DMS 273 (cell line): Measurements from ENCODE around the gene EVI5L.

Experiments used
- DNase-seq: peaks from one replicate; lab custom pipeline; 2025; ENCODE audit not compliant: unreplicated experiment; lab: John Stamatoyannopoulos, UW

Gene EVI5L

DNA sequence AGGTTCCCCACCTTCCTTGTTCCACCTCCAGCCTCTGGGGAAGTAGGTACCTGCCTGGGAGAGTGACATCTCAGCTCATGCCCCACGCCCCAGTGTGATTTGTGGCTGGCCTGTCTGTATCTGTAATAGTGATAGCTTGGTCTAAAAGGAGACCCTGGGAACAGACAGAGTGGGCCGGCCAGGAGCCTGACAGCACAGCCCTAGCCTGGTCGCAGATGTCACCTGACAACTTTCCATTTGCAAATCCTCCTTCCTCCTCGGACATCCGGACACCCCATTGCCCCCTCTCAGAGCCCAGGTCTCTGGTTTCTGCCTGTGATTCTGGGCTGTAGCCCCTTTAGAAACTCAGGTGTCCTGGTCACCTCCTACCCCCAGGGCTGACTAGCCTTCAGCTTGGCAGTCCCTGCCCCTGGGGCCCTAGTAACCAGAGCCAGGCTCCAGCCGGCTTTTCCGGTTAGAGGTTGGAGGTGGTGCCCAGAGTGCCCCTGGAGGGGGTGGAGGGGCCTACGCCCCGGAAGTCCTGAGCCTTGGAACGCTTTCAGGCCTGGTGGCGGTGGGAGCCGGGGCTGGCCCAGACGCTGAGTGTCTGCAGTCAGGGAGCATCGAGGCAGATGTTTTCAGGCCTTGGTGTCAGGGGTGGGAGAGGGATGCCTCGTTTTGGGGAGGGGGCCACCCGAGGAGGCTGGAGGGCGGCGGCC lies 64.7 kb downstream of the EVI5L start:
- DNase-seq, result peak; percentile 35

DNA sequence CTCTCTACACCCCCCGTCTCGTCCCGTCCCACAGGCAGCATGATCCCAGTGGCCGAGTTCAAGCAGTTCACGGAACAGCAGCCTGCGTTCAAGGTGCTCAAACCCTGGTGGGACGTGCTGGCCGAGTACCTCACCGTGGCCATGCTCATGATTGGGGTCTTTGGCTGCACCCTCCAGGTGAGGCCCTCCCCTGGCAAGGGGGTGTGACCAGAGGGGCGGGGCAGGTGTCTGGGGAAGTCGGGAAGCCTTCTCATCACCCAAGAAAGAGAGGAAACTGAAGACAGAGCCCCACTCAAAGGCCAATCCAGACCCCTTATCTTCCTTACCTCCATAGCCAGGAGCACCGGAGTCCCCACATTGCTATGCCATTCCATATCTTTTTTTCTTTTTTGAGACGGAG lies 65.5 kb downstream of the EVI5L start:
- no peak for DNase-seq

DNA sequence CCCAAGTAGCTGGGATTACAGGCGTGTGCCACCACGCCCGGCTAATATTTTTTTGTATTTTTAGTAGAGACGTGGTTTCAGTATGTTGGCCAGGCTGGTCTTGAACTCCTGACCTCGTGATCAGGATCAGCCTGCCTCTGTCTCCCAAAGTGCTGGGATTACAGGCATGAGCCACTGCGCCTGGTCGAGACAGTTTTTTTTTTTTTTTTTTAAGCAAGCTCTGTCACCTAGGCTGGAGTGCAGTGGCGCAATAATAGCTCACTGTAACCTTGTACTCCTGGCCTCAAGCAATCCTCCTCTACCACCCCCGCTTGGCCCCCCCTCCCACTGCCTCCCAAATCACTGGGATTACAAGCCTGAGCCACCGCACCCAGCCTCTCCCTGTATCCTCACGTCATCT lies 67.3 kb downstream of the EVI5L start:
- no peak for DNase-seq

DNA sequence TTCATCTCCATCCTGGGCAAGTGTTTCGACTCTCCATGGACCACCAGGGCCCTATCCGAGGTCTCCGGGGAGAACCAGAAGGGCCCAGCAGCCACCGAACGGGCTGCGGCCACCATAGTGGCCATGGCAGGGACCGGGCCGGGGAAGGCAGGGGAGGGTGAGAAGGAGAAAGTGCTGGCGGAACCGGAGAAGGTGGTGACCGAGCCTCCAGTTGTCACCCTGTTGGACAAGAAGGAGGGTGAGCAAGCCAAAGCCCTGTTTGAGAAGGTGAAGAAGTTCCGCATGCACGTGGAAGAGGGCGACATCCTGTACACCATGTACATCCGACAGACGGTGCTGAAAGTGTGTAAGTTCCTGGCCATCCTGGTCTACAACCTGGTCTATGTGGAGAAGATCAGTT lies 68.9 kb downstream of the EVI5L start:
- DNase-seq, result no peak

DNA sequence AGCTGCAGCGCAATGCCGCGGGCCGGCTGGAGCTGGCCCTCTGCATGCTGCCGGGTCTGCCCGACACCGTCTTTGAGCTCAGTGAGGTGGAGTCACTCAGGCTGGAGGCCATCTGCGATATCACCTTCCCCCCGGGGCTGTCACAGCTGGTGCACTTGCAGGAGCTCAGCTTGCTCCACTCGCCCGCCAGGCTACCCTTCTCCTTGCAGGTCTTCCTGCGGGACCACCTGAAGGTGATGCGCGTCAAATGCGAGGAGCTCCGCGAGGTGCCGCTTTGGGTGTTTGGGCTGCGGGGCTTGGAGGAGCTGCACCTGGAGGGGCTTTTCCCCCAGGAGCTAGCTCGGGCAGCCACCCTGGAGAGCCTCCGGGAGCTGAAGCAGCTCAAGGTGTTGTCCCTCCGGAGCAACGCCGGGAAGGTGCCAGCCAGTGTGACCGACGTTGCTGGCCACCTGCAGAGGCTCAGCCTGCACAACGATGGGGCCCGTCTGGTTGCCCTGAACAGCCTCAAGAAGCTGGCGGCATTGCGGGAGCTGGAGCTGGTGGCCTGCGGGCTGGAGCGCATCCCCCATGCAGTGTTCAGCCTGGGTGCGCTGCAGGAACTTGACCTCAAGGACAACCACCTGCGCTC lies 69.8 kb downstream of the EVI5L start:
- DNase-seq, result no peak

DNA sequence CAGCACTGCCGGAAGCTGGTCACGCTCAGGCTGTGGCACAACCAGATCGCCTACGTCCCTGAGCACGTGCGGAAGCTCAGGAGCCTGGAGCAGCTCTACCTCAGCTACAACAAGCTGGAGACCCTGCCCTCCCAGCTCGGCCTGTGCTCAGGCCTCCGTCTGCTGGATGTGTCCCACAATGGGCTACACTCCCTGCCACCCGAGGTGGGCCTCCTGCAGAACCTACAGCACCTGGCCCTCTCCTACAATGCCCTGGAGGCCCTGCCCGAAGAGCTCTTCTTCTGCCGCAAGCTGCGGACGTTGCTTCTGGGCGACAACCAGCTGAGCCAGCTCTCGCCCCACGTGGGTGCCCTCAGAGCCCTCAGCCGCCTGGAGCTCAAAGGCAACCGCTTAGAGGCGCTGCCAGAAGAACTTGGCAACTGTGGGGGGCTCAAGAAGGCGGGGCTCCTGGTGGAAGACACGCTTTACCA lies 70.4 kb downstream of the EVI5L start:
- DNase-seq, result no peak

DNA sequence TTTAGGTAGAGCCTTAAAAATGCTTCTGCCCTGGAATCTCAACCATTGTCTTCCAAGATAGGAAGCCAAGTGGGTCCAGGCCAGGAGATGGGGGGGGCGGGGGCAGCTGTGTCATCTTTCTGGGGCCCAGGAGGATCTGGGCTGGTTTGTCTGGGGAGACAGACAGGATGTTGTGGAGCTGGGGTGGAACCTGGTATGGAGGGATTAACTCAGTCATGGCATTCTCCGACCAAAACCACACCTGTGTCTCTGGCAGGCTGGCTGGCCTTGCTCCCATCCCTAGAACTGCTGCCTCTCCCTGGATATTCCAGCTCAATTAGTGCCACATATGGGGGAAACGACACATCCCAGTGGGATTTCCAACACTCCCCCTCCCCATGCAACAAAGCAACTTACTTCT lies 70.9 kb downstream of the EVI5L start:
- DNase-seq, result no peak

DNA sequence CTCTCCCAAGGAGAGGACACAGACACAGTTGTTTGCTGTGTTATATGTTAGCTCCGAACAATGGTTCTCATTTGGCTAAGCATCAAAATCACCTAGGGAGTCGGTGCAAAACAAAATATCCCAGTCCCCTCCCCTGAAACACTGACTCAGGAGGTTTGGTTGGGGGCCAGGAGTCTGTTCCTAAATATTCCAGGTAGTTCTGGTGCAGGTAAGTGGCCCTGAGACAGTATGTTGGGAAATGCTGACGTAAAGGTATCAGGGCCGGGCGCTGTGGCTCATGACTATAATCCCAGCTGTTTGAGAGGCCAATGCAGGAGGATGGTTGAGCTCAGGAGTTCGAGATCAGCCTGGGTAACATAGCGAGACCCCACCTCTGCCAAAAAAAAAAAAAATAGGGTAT lies 71.3 kb downstream of the EVI5L start:
- DNase-seq, result no peak

DNA sequence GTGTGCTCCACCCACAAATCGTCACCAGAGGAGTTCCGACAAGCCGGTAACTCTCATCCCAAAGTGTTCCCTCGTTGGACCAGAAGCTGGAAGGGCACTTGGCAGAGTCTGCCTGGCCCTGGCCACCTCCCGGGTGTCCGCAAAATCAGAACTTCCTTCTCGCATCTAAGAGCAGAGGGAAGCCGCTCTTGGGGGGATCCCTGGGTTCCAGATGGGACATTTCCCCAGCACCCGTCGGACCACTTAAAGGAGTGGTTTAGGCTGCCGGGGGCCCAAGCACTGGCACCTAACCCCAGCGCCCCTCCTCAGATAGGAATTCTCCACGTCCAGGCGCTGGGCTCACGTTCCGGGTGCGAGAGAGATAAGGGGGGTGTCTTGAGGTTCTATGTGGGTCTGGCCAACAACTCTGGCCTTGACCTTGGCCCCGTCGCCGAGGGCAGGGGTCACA lies 72.8 kb downstream of the EVI5L start:
- DNase-seq, result peak; percentile 54

DNA sequence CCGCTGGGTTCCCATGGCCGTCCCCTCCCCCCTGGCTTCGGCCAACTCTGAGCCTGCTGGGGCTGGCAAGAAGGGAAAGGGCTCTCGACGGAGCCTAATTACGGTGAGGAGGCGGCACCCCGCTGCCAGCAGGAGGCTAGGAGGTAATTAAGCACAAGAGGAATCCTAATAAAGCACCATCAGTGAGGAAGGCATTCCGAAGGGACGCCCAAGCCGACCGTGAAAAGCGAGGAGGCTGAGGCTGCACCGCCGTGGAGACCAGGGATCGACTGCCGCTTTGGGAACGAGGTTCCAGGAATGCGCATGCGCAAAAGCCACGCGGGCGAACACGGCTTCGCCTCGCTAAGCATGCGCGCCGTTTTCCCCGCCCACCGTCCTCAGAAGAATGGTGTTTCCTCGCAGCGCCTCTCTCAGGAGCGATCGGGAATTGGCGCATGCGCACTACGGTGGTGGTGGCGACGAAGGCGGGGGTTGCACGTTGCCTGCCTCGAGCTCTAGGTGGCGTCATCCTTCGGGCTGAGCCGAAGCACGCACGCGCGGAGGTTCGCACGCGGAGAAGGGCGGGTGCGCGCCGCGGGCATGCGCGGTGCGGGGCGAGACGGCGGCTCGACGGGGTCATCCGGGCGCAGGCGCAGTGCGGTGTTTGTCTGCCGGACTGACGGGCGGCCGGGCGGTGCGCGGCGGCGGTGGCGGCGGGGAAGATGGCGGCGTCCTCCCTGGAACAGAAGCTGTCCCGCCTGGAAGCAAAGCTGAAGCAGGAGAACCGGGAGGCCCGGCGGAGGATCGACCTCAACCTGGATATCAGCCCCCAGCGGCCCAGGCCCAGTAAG lies 73.4 kb downstream of the EVI5L start, which contains the start of gene MAP2K7:
TSS of gene MAP2K7 (plus strand) at position 634 of the 830 bp plus-strand sequence. CDS start at position 702, 68 bp downstream.
- peak; percentile 100 for DNase-seq

DNA sequence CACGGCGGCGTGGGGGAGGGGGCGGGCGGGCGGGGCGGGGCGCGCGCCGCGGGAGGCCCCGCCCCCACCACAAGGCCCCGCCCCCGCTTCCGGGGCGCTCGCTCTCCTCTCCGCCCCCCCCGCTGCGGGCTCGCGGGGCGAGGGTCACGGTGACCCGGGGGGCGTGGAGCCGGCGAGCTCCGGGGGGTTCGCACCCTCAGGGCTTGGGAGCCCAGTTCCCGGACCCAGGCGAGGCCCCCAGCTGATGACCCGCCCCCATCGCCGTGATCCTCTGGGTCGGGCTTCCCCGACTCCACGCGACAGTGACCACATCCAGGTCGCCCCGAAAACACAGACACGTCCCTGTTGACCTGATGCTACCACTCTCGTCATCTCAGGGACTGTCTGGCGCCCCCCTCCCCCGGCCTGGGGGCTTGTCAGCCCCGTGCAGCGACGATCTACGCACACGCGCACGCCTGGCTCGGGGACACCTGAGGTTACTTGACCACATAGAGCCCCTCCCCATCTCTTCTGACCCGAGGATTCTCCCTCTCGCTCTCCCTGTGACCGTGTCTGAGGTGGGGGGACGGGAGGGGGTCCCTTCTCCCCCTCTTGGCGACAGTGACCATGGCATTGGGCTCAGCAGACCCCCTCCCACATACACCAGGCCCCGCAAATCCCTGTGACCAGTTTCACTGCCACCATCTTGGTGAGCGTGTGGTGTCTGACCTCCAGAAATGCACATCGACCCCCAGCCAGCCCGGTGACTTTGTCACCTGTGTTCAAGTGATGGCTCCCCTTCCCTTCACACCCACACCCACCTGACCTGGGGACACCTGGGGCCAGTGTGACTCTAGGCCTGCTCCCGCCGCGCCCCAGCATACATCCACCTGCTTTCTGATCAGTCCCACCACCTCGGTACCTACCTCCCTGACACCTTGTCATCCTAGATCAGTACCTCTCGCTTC lies 74.3 kb downstream of the EVI5L start:
- DNase-seq, result peak; percentile 81

DNA sequence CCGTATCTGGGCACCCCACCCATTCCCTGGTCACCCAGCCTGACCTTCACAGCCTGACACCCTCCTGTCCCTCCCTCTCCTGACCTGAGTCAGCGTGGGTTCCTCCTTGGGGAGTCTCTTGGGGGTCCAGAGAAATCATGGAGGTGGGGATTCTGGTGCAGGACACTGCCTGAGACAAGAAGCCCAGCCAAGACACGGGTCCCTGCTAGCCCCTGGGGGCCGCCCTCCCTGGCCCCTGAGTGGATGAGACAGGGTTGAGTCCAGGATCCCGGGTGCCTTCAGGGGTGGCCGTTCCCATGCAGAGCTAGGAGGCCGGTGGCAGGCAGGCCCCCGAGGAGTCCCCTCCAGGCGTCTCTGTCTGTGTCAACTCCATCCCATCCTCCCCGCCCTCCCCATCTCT lies 75.2 kb downstream of the EVI5L start:
- DNase-seq, result no peak

DNA sequence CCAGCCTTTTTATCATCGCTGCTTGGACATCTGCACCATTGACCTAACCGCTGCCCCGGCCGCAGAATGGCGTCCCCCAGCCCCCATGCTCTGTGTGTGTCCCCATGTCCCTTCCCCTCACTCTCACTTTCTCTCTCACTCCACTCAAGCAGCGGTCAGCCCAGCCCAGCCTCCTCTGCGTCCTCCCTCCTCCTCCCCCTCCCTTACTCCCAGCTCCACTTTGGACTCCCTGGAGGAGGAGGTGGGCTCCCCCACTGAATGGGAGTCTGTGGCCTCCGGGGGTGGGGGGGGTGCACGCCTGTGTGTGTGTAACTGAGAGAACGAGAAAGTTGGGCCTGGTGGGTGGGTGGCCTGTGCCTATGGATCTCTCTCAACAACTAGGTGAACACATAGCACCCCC lies 75.8 kb downstream of the EVI5L start:
- no peak for DNase-seq

DNA sequence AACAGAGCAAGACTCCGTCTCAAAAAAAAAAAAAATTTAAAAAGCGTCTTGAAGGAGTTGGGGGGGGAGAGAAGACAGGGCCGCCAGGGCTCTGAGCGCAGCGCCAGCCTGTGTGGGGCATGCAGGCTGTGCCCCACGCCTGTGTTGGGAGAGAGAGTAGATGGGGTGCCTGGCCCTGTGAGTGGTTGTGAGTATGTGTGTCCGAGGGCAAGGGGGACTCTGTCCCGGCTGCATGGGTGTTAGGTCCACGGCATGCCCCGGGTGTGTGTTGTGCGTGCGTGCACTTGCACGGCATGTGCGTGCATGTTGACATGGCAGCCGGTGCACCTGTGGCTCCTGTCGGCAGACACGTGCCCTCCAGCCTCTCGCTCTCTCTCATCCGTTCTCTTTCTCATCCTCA lies 77.1 kb downstream of the EVI5L start:
- no peak for DNase-seq

DNA sequence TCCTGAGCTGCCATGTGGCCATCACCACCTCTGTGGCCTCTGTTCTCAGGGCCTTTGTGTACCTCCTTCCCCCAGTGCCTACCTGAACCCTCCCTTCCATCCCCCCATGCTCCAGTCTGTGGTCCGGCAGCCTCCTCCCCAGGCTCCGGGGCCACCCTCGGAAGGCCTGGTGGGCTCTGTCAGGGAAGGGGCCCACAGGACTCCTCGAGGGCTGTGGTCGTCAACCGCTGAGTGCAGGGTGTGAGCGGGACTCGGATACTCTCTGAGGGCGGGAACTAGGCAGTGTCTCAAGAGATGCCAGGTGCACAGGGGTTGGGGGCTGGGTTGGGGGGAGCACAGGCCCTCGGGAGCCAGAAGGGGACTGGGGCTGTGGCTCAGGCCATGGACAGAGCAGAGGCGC lies 77.5 kb downstream of the EVI5L start:
- DNase-seq, result no peak

DNA sequence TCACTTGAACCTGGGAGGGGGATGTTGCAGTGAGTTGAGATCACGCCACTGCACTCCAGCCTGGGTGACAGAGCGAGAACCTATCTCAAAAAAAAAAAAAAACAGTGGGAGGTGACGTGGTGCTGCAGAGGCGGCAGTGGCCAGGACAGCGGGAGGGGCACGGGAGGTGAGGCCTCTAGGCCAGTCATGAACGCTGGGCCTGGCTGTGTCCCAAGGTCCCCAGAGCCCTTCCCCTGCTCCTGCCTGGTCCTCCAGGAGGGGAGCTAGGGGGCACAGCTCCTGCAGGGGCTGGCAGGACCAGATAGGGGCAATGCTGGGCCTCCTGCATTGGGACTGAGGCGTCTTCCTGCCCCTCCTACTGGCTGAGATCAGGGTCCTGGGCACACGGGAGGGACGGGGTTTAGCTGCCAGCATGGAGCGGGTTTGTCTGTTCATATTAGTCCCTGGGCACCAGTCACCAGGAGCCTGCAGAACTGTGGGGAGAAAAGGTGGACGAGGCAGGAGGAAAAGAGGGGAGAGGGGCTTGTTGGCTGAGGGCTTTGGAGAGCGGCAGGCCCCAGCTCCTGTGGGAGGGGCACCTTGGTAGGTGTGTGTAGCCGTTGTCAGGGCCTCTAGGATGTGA lies 78.2 kb downstream of the EVI5L start:
- DNase-seq, result no peak

DNA sequence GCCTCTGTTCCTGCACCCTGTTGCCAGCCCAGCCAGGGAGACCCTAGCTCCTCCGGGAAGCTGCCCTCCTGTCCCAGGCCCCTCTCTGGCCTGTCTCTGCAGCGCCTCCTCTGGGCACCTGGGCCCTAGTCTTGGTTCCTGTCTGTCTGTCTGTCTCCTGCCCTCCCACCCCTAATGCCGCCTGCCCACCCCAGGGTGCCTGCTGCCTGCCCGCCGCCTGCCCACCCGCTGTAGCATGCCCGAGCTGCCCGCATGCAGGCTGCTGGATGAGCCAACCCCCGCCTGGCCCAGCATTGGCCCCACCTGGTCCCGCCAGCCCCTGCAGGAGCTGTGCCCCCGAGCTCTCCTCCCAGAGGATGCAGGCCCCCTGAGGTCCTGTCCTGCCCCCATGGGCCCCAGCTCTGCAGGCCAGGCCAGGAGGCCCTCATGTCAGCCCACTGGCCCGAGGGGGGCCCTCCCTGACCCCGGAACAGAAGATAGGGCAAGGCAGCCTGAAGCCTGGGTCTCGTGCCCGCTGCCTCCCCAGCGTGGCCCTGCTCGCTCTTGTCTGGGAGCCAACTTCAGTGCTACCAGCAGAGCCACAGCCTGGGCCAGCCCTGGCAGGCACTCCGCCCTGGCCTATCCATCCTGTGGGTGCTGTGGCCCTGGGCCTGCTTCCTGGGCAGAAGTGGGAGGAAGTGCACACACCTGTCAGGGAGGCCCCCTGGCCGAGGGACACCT lies 78.9 kb downstream of the EVI5L start:
- no peak for DNase-seq

DNA sequence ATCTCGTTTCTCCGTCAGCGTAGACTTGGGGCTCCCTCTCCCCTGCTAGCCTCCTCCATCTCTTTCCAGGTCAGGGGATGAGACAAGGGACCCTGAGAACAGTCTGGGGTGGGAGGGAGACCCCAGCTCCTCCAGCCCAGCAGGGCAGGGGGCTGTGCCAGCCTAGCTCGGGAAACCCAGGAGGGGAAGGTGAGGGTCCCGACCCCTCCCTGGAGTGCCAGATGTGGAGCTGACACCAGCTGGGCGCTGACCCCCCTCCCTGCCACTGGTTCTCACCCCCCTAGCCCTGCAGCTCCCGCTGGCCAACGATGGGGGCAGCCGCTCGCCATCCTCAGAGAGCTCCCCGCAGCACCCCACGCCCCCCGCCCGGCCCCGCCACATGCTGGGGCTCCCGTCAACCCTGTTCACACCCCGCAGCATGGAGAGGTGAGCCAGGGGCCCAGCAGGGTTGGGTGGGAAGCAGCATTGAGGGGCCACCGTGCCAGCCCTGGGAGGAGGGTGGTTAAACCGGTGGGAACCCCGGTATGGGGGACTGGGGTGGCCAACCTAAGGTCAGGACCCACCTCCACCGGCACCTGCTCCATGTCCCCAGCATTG lies 79.6 kb downstream of the EVI5L start:
- no peak for DNase-seq
